A673 (cell line): ENCODE measurements around the gene RNF123. TPM values are rescaled to one million over a fixed set of nuclear protein-coding genes. Genes with fewer than 3 reads are reported as not detected.
"Not testable (repeated sequence)": the region's sequence is repeated elsewhere in the genome, so short reads cannot be mapped to it uniquely, and the experiment has no call there.

ENCODE experiments used
- BruUV-seq: library from RNA; stranded (reverse); fragments of 400-500 nt; replicated peaks from 2 replicates; lab custom pipeline; 2021; lab: Mats Ljungman, UMichigan
- CTCF ChIA-PET: fragments of 300-600 bp; sonication (Branson Sonifier 250); formaldehyde crosslinking; loops from one replicate; lab custom pipeline; 2022; ENCODE audit warnings: antibody characterized with exemption; lab: Charles Lee
- POLR2A ChIA-PET: fragments of 300-600 bp; sonication (Branson Sonifier 250); formaldehyde crosslinking; loops from one replicate; lab custom pipeline; 2022; ENCODE audit warnings: antibody characterized with exemption; ENCODE audit not compliant: low non-redundant PET; lab: Charles Lee
- DNase-seq: peaks from one replicate; pipeline ENCODE4 v3.0.0-alpha.2; 2015; ENCODE audit warnings: low spot score
- H3K27ac ChIP-seq: fragments of 200-600 bp; sonication (generic); 2 replicates; pipeline ENCODE4 v1.5.1; 2016; ENCODE audit warnings: mixed run types, low read depth, mild to moderate bottlenecking, mixed read lengths, antibody characterized with exemption, low read length; ENCODE audit not compliant: poor library complexity, severe bottlenecking
- H3K27me3 ChIP-seq: fragments of 200-600 bp; sonication (generic); replicated peaks from 2 replicates; pipeline ENCODE4 v1.6.1; 2017; ENCODE audit warnings: mixed run types, low read depth, mild to moderate bottlenecking, mixed read lengths, antibody characterized with exemption, low read length; ENCODE audit not compliant: insufficient read depth, poor library complexity
- H3K36me3 ChIP-seq: fragments of 200-600 bp; sonication (generic); 2 replicates; pipeline ENCODE4 v1.6.1; 2016; ENCODE audit warnings: mixed run types, mild to moderate bottlenecking, mixed read lengths, antibody characterized with exemption, low read length; ENCODE audit not compliant: insufficient read depth, poor library complexity, severe bottlenecking
- H3K4me1 ChIP-seq: fragments of 200-600 bp; sonication (generic); 2 replicates; pipeline ENCODE4 v1.6.1; 2017; ENCODE audit warnings: mixed run types, mild to moderate bottlenecking, mixed read lengths, antibody characterized with exemption, low read length; ENCODE audit not compliant: insufficient read depth, poor library complexity, severe bottlenecking
- H3K4me3 ChIP-seq: fragments of 200-600 bp; sonication (generic); 2 replicates; pipeline ENCODE4 v1.5.1; 2016; ENCODE audit warnings: low read depth, mixed run types, mild to moderate bottlenecking, mixed read lengths, low read length; ENCODE audit not compliant: poor library complexity, severe bottlenecking
- H3K9me3 ChIP-seq: fragments of 200-600 bp; sonication (generic); 2 replicates; pipeline ENCODE4 v1.6.1; 2016; ENCODE audit warnings: mixed run types, low read depth, mild to moderate bottlenecking, mixed read lengths, antibody characterized with exemption, low read length; ENCODE audit not compliant: poor library complexity, severe bottlenecking
- CTCF ChIP-seq: fragments of 300-800, 200-600 bp; sonication (generic); conservative IDR thresholded peaks from 2 replicates; pipeline ENCODE4 v1.5.1; 2017; ENCODE audit warnings: low read depth, mild to moderate bottlenecking, antibody characterized with exemption, low read length, moderate library complexity, mixed read lengths
- EZH2 ChIP-seq: fragments of 200-600 bp; sonication (generic); IDR thresholded peaks from 2 replicates; pipeline ENCODE4 v1.6.1; 2017; ENCODE audit warnings: borderline replicate concordance, low read depth, mild to moderate bottlenecking, mixed read lengths, antibody characterized with exemption, low read length; ENCODE audit not compliant: poor library complexity, severe bottlenecking
- intact Hi-C: fragments of 100-400 bp; cut with micrococcal nuclease; formaldehyde crosslinking; loops from one replicate; pipeline ENCODE4 v1.10.0; 2022; ENCODE audit not compliant: unreplicated experiment
- total RNA-seq: library from RNA; stranded (reverse); gene quantifications from 2 replicates; pipeline ENCODE4 v1.2.3, GENCODE V29; 2021

The RNF123 gene
- total RNA-seq, 1 experiment from 2014 or later, result 31.5 TPM

DNA sequence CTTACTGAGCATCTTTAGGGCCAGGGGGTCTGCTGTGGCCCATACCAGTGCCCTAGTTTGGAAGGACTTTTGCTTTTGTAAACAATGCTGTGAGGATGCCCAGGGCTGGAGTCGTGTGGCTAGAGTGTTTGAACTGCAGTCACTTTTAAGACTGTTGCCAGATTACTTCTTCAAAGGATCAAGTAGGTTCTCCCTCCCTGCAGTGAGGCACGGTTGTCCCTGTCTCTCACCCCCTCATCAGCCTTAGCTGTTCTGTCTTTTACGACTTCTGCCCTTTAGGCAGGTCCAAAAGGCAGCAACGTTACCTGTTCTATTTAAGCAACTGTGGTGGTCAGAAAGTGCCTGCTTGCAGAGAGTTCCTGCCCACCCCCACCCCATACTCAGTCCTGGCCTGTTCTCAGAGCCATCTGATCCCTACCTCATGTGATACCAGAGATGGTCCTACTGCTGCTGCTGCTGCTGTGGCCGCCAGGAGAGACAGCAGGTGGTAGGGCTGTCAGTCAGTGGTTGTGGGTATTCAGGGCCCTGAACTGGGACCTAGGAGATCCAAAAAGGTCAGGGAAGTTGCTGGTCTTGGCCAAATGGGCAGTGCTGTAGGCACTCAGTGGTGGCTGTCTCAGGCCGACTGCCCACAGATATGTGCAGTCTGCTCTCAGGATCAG is 5.2 kb downstream of the RNF123 start:
- H3K9me3 ChIP-seq, H3K36me3 ChIP-seq, CTCF ChIA-PET, POLR2A ChIA-PET, H3K27ac ChIP-seq, DNase-seq, H3K27me3 ChIP-seq, H3K4me1 ChIP-seq, H3K4me3 ChIP-seq, intact Hi-C loops, BruUV-seq: not testable (repeated sequence)

DNA sequence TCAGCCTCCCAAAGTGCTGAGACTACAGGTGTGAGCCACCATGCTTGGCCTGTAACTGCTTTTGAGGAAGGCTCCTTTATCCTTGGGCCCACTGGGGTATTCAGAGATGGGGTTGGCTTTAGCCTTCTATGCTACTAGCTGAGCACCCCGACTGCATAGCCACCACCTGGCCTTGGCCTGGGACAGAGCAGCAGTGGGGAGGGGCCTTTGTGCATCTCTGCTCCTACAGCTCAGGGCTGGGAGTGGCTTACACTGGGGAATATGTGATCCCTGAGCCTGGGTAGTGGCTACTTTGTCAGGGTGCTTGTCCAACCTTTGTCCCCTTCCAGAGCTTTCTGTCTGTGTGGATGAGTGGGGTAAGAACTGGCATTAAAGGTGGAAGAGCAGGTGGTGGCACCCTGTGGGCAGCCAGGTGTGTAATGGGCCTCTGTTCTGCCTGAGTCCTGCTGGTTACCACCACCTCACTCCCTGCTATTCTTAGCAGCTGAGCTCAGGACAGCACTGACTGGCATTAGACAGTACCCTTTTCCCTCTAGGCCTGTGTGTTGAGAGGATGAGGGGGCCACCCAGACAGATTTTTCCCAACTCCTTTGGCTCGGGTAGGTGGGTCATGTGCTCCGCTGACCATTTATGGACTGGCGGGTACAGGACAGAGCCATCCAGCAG is 6.1 kb downstream of the RNF123 start:
- H3K4me3 ChIP-seq, DNase-seq, H3K36me3 ChIP-seq, H3K27me3 ChIP-seq, H3K27ac ChIP-seq, POLR2A ChIA-PET, CTCF ChIA-PET, H3K9me3 ChIP-seq, BruUV-seq, H3K4me1 ChIP-seq, intact Hi-C loops: not testable (repeated sequence)

GRCh38 chr3:49699281-49699979 is 10.1 kb downstream of the RNF123 start:
- Histone ChIP-seq H3K4me1 (no peaks in the 10 kb centered on the region), H3K27ac (no peak overlapping the region), H3K27me3 (no peaks in the 10 kb centered on the region), H3K9me3 (no peaks in the 10 kb centered on the region), H3K36me3 (no peaks in the 10 kb centered on the region), H3K4me3 (no peak overlapping the region)
- BruUV-seq, result no TSS peak
- intact Hi-C loops, result no loop called here
- ChIA-PET POLR2A (no interaction called here), CTCF (no interaction called here)
- no peak for DNase-seq
- no peak for TF ChIP-seq CTCF
- no peak for TF ChIP-seq EZH2

- no TSS peak for BruUV-seq
- Histone ChIP-seq H3K27ac (no peak overlapping the region), H3K9me3 (no peaks in the 10 kb centered on the region), H3K27me3 (no peaks in the 10 kb centered on the region), H3K36me3 (no peaks in the 10 kb centered on the region), H3K4me3 (no peak overlapping the region), H3K4me1 (no peaks in the 10 kb centered on the region)
- DNase-seq, result no peak
- intact Hi-C loops, result loop anchor here (5.0 kb wide), 1 partner anchor 207 kb away; no protein-coding TSS in a partner anchor
- TF ChIP-seq CTCF (no peak), EZH2 (no peak)
- CTCF ChIA-PET, result no interaction called here
- POLR2A ChIA-PET, result no interaction called here
These were observed 10.7 kb downstream of the RNF123 start for GRCh38 chr3:49700014-49700413.
